ENCODE results near the gene FIZ1.

DNA sequence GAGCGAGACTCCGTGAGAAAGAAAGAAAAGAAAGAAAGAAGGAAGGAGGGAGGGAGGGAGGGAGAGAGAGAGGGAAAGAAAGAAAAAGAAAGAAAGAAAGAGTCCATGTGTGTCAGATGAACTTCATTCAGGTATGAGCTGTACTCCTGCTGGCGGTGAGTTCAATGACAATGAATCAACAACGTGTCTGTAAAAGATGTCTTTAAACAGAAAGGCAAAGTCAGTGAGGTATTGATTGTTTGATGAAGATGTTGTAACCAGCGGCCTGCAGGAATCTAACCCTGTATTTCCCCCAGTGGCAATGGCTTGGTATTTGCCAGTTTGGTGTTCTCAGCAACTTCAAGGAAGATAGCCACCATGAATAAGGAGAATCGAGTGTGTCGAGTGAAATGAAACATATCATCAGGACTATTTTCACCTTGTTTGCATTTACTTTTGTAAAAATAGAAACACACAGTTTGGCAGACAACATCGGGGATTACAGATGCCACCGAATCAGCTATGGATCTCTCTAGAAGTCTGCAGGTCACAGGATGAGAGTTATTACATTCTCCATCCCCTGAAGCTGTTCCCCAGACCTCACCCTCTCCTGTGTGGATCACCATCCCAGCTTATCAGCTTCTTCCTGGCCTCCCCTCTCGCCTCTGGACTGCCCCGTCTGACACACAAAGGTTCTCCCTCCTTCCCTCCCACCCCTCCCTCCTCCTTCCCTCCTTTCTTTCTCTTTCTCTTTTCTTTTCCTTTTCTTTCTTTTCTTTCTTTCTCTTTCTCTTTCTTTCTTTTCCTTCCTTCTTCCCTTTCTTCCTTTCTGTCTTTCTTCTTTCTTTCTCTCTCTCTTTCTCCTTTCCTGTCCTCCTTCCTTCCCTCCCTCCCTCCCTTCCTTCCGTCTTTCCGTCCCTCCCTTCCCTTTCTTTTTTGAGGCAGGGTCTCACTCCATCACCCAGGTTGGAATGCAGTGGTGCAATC lies 45.8 kb downstream of the FIZ1 start:
- TF ChIP-seq, protein P1, sequence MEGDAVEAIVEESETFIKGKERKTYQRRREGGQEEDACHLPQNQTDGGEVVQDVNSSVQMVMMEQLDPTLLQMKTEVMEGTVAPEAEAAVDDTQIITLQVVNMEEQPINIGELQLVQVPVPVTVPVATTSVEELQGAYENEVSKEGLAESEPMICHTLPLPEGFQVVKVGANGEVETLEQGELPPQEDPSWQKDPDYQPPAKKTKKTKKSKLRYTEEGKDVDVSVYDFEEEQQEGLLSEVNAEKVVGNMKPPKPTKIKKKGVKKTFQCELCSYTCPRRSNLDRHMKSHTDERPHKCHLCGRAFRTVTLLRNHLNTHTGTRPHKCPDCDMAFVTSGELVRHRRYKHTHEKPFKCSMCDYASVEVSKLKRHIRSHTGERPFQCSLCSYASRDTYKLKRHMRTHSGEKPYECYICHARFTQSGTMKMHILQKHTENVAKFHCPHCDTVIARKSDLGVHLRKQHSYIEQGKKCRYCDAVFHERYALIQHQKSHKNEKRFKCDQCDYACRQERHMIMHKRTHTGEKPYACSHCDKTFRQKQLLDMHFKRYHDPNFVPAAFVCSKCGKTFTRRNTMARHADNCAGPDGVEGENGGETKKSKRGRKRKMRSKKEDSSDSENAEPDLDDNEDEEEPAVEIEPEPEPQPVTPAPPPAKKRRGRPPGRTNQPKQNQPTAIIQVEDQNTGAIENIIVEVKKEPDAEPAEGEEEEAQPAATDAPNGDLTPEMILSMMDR (IDR thresholded peaks at IDR 0.05) = no peak
- TF ChIP-seq POLR2AphosphoS5 (IDR thresholded peaks at IDR 0.05) = no peak
- no peak for TF ChIP-seq EP300 (IDR thresholded peaks at IDR 0.05)
- TF ChIP-seq POLR2A (IDR thresholded peaks at IDR 0.05) = no peak
